Anterior cingulate cortex (tissue), 58 donors: ENCODE measurements around the gene TRNT1.

ENCODE experiments used
- DNase-seq, 58 donors: peaks; one replicate each; lab custom pipeline; 2025; lab: John Stamatoyannopoulos, UW

Gene TRNT1

GRCh38 chr3:3172627-3173026 is 45.9 kb downstream of the TRNT1 start:
- DNase-seq, result no peak

GRCh38 chr3:3177861-3178497 is 51.2 kb downstream of the TRNT1 start:
- DNase-seq, result no peak

- DNase-seq, result no peak
Measured at GRCh38 chr3:3178498-3179328, 52.0 kb downstream of the TRNT1 start.

- peak; percentile 32 to 92 (median 84) for DNase-seq
Measured at GRCh38 chr3:3179407-3180094, 52.8 kb downstream of the TRNT1 start, which contains the start of gene CRBN. Gene CRBN, minus strand, starts transcription at chr3:3179691. Its CDS starts 4 bp downstream, at chr3:3179687.

DNA sequence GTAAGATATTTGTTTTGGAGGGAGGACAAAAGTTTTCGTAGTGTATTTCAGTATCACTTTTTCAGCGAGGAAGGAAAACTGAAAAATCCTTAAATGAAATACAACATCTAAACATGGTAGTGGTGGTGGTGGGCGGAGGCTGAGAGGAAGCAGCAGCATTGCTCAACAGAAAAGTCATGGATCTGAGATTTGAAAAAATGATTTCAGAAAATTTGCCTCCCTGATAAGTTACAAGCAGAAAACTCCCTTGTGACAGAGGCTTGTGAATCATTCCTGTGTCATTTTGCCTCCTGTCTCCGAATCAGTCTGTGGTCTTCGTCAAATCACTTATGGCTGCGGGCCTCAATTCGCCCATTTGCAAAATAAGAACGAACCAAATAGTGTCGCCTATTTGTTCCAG is 53.7 kb downstream of the TRNT1 start:
- DNase-seq, result peak in 2 of 58 donors; percentile 1 to 10

- DNase-seq, result no peak
Measured at GRCh38 chr3:3184876-3185275, 58.1 kb downstream of the TRNT1 start.

GRCh38 chr3:3189102-3189727 is 62.5 kb downstream of the TRNT1 start:
- DNase-seq, result no peak

DNA sequence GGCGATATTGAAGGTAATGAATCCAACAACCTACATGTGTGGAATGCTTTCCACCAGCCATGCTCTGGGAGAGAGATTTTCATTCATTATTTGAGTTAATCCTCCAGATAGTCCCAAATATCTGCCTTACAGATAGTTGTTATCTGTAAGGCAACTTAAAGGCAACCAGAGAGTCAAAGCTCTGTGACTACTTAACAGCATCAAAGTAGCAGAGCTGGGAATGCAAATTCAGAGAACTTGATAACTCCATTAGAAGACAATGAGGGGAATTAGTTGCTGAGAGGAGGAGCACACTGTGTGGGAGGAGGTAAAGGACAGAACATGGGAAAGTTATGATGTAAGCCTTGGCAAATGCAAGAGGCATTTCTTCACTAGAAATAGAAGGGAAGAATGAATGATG is 63.2 kb downstream of the TRNT1 start:
- DNase-seq, result no peak

DNA sequence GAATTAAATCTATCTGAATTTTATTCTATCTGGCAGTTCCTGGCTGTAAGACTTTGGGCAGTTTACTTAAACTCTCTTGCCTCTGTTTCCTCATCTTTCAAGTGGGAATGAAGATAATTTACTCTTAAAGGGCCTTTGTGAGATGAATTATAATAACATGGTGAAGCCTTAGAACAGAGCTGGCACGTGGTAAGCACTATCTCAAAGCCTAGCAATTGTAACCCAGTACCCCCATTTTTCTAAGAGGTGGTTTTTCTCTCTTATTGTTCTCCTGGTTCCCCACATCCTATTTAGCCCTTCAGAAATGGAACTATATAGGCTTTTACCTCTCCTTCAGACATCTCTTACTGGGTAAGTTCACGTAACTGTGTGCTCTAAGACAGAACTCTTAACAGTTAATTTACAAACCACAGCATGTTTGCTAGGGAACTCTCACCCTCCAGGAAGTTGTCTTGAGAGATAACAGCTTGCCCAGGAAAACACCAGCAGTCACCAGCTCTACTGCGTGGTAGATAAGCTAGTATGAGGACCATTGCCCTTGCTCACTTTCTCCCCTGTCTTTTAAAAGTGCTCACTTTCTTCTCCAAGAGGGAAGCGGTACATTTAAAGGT is 65.0 kb downstream of the TRNT1 start:
- DNase-seq, result no peak

DNA sequence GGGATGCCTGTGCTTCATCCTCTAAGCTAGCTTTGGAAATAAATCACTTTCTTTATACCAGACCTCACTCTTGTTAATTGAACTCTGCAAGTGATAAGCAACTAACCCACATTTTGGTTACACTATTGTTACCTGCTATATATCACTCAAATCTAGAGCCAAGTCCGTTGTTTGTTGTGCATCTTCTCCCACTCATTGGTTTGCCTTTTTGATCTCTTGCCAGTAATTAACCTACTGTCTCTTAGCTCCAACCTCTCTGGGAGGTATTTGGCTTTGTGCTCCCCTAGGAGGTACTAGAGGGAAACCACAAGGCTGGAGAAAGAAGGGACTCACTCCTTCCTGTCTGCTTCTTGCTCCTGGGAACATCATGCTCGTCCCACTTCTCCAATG is 65.5 kb downstream of the TRNT1 start:
- no peak for DNase-seq

DNA sequence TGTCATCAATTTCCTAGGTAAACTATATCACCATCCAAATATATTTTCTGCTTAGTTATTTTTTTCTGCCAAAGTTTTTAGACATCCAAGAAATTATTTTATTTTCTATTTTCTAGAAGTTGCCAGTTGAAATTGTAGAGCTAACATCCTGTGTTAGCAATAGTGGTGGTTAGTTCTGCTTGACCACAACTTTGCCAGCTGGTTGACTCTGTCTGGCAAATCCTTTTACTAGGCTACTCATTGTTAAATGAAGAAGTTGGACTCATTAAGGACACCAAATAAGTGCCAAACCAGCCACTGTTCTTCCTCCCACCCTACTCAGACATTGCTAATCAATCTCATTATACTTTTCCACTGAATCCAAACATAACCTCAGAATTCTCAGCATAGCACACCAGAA is 68.1 kb downstream of the TRNT1 start:
- no peak for DNase-seq

- DNase-seq, result peak in 3 of 58 donors; percentile 1 to 17 (median 9)
Measured at GRCh38 chr3:3196148-3196861, 69.6 kb downstream of the TRNT1 start.
